Loucy (cell line): Measurements from ENCODE around the gene PER2.

Experiments
- H2AFZ ChIP-seq: fragments of 200-600 bp; sonication (generic); 2 replicates; pipeline ENCODE4 v1.6.0; 2016; ENCODE audit warnings: antibody characterized with exemption, mild to moderate bottlenecking, low read length, moderate library complexity
- H3F3A ChIP-seq: fragments of 200-600 bp; 2 replicates; pipeline ENCODE4 v1.6.0; 2016; ENCODE audit warnings: antibody characterized with exemption, low read depth, mild to moderate bottlenecking
- H3K27me3 ChIP-seq: fragments of 200-600 bp; sonication (generic); 2 replicates; pipeline ENCODE4 v1.6.1; 2014; ENCODE audit warnings: low read length, mild to moderate bottlenecking; ENCODE audit not compliant: insufficient read depth, poor library complexity, severe bottlenecking
- H3K36me3 ChIP-seq: fragments of 200-600 bp; sonication (generic); 2 replicates; pipeline ENCODE4 v1.6.1; 2016; ENCODE audit warnings: low read length; ENCODE audit not compliant: insufficient read depth
- H3K4me1 ChIP-seq: fragments of 200-600 bp; sonication (generic); 2 replicates; pipeline ENCODE4 v1.5.1; 2014; ENCODE audit warnings: low read length, mild to moderate bottlenecking; ENCODE audit not compliant: insufficient read depth, poor library complexity, severe bottlenecking
- H3K4me2 ChIP-seq: fragments of 200-600 bp; sonication (generic); 2 replicates; pipeline ENCODE4 v1.6.0; 2014; ENCODE audit warnings: antibody characterized with exemption, low read length, low read depth, mild to moderate bottlenecking; ENCODE audit not compliant: poor library complexity, severe bottlenecking
- H3K4me3 ChIP-seq: fragments of 200-600 bp; sonication (generic); 2 replicates; pipeline ENCODE4 v1.5.1; 2014; ENCODE audit warnings: low read length, mild to moderate bottlenecking, mixed read lengths; ENCODE audit not compliant: poor library complexity, severe bottlenecking
- H3K79me2 ChIP-seq: fragments of 200-600 bp; sonication (generic); 2 replicates; pipeline ENCODE4 v1.6.1; 2014; ENCODE audit warnings: low read length; ENCODE audit not compliant: insufficient read depth
- H3K9ac ChIP-seq: fragments of 200-600 bp; sonication (generic); 2 replicates; pipeline ENCODE4 v1.6.0; 2014; ENCODE audit warnings: mild to moderate bottlenecking, low read depth, low read length, moderate library complexity; ENCODE audit not compliant: poor library complexity, severe bottlenecking
- H3K9me2 ChIP-seq: fragments of 200-600 bp; sonication (generic); replicated peaks from 2 replicates; pipeline ENCODE4 v1.6.1; 2016; ENCODE audit warnings: low read depth, low read length, mixed read lengths
- H3K9me3 ChIP-seq: fragments of 200-600 bp; sonication (generic); 2 replicates; pipeline ENCODE4 v1.6.1; 2014; ENCODE audit warnings: mild to moderate bottlenecking, antibody characterized with exemption, low read length, low read depth; ENCODE audit not compliant: insufficient read depth
- H4K20me1 ChIP-seq: fragments of 200-600 bp; sonication (generic); 2 replicates; pipeline ENCODE4 v1.6.0; 2014; ENCODE audit warnings: antibody characterized with exemption, low read length, mild to moderate bottlenecking; ENCODE audit not compliant: insufficient read depth, poor library complexity, severe bottlenecking
- EZH2phosphoT487 ChIP-seq: fragments of 200-600 bp; IDR thresholded peaks from 2 replicates; pipeline ENCODE4 v1.6.1; 2018; ENCODE audit warnings: antibody characterized with exemption, mild to moderate bottlenecking, moderate library complexity, borderline replicate concordance
- TF ChIP-seq, protein P1 (sequence below): fragments of 200-600 bp; sonication (generic); conservative IDR thresholded peaks from 2 replicates; pipeline ENCODE4 v1.5.1; 2014; ENCODE audit warnings: mild to moderate bottlenecking, antibody characterized with exemption, low read length

Gene PER2

DNA sequence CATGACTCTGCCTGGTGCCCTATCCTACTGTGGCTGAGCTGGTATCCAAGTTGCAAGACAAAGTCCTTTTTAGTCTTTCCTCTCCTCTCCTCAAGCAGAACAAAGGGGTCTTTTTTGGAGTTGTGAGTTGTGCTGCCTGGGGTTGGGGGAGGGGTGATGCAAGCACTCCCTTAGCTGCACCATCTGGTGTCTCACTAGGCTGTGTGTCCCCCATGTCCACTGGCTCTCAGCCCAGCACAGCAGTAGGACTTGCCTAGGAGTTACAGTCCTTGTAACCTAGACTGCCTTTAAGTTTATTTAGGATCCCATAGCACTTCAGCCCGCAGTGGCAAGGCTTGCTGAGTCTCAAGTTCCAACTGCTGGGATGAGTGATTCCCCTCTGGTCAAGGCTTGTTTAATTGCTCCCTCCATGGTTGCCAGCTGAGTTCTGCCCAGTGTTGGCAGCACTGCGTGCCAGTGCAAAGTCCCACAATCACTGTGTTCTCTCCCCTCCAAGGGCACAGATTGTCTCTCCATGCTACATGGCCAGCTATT, 71.7 kb downstream of the PER2 start:
- no peak overlapping the region for H3K4me3 ChIP-seq

DNA sequence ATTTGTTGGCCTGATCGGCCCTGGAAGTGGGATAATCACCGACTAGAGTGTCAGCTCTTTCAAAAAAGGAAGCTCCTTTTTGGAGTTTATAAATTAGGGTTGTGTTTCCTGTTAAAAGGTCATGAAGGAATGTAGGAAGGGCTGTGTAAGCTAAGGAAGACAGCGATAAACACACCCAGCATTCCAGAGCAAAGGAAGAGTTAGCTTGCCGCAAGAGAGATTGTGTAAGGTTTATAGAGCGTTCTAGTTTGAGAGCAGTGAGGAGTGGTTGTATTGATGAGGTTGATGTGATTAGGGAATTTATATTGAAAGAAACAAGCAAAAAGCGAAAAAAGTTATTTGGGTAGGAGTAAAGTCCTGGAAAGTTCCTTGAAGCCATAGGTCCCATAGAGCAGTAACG, 81.4 kb downstream of the PER2 start:
- H3K9me2 ChIP-seq = no peaks in the 10 kb centered on the region
- no peaks in the 10 kb centered on the region for H3K9me3 ChIP-seq
- no peaks in the 10 kb centered on the region for H3F3A ChIP-seq
- TF ChIP-seq, protein P1, sequence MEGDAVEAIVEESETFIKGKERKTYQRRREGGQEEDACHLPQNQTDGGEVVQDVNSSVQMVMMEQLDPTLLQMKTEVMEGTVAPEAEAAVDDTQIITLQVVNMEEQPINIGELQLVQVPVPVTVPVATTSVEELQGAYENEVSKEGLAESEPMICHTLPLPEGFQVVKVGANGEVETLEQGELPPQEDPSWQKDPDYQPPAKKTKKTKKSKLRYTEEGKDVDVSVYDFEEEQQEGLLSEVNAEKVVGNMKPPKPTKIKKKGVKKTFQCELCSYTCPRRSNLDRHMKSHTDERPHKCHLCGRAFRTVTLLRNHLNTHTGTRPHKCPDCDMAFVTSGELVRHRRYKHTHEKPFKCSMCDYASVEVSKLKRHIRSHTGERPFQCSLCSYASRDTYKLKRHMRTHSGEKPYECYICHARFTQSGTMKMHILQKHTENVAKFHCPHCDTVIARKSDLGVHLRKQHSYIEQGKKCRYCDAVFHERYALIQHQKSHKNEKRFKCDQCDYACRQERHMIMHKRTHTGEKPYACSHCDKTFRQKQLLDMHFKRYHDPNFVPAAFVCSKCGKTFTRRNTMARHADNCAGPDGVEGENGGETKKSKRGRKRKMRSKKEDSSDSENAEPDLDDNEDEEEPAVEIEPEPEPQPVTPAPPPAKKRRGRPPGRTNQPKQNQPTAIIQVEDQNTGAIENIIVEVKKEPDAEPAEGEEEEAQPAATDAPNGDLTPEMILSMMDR = no peak
- TF ChIP-seq EZH2phosphoT487 = no peak
- peaks cover 16% of the 10 kb centered on the region for H3K4me1 ChIP-seq
- H3K79me2 ChIP-seq = peaks cover 15% of the 10 kb centered on the region
- H3K4me3 ChIP-seq = no peak overlapping the region
- H4K20me1 ChIP-seq = peaks cover 9% of the 10 kb centered on the region
- H3K27me3 ChIP-seq = no peaks in the 10 kb centered on the region
- no peak overlapping the region for H2AFZ ChIP-seq
- H3K4me2 ChIP-seq = no peak overlapping the region
- H3K9ac ChIP-seq = no peak overlapping the region
- H3K36me3 ChIP-seq = no peaks in the 10 kb centered on the region

More for the DNA sequence above, 71.7 kb downstream of the PER2 start:
- no peak for TF ChIP-seq EZH2phosphoT487
- TF ChIP-seq, protein P1 = no peak
- Histone ChIP-seq H4K20me1 (no peaks in the 10 kb centered on the region), H3K36me3 (no peaks in the 10 kb centered on the region), H3F3A (no peaks in the 10 kb centered on the region), H3K4me1 (no peaks in the 10 kb centered on the region), H2AFZ (no peak overlapping the region), H3K9ac (no peak overlapping the region), H3K79me2 (no peaks in the 10 kb centered on the region), H3K9me3 (no peaks in the 10 kb centered on the region), H3K9me2 (no peaks in the 10 kb centered on the region), H3K4me2 (no peak overlapping the region), H3K27me3 (no peaks in the 10 kb centered on the region)

DNA sequence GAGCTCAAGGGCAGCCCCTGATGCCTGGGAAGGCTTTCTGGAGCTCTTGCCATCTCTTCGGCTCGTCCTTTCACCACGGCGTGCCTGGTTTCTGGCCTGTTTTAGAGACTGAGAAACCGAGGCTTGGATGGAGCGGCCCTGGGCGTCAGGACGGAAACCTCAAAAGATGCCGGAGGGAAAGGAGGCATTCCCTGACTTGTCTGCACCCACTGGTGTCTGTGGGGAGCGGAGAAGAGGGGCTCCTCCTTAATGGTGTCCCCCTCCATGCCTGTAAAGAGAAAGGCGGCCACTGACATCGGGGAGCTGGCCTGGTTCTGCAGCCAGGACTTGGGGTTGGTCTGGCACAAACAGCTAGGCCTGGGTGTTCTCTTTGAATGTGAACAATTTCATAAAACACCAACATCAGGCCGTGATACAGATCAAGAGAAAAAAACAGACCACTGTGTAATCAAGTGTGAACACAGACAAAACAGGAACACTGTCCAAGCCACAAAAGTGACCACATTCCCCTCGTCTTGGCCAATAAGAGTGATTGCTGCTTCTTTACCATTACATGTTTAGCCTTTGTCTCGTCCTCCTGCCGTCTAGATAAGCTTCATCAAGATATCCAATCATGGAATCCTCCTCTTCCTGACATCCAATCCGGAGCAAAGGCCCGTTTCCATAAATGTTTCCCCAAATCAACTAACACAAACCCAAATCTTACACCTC, 84.3 kb downstream of the PER2 start:
- Histone ChIP-seq H3K79me2 (peaks cover 43% of the 10 kb centered on the region), H3F3A (no peaks in the 10 kb centered on the region)

More for the DNA sequence above, 84.3 kb downstream of the PER2 start:
- H2AFZ ChIP-seq = peak overlapping the region; percentile 74
- H3K4me2 ChIP-seq = peak overlapping the region; percentile 81
- peak overlapping the region; percentile 86 for H3K9ac ChIP-seq
- H3K9me3 ChIP-seq = no peaks in the 10 kb centered on the region
- no peaks in the 10 kb centered on the region for H3K27me3 ChIP-seq
- H3K9me2 ChIP-seq = no peaks in the 10 kb centered on the region
- peaks cover 38% of the 10 kb centered on the region for H4K20me1 ChIP-seq
- H3K36me3 ChIP-seq = no peaks in the 10 kb centered on the region
- peak overlapping the region; percentile 91 for H3K4me3 ChIP-seq
- peaks cover 44% of the 10 kb centered on the region for H3K4me1 ChIP-seq
- no peak for TF ChIP-seq EZH2phosphoT487
- TF ChIP-seq, protein P1 = no peak
